ENCODE results near the gene ADAMTS16. TPM values are rescaled to one million over a fixed set of nuclear protein-coding genes. Genes with fewer than 3 reads are reported as not detected.

ADAMTS16 gene
- total and polyA plus RNA-seq, 2 donors (not counting 3 experiments of a cell fraction or from before 2014, with no cell fraction given): not detected

DNA sequence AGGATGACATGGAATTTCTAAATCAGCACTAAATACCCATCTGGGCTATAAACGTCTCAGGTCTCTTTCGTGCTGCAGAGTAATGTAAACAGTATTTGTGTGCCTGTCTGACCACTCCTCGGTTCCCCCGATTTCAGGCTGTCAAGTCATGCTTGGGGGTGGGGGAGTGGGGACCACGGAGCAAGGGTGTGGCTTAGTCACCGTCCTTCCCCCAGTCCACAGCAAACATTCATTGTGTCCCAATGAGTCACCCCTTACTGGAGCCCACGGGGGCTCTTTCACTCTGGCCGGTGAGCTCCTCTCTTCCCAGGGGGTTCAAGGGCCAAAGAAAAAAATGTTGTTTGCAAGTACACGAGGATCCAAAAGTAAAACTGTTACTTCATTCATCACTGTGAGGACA is 210.0 kb downstream of the ADAMTS16 start:
- TF ChIP-seq POLR2AphosphoS5 (IDR thresholded peaks at IDR 0.05; ENCODE audit: insufficient read depth, low read depth, low read length) (no peak), JUN (IDR thresholded peaks at IDR 0.05; ENCODE audit: borderline replicate concordance, insufficient read depth, insufficient read length, low read depth) (no peak), EZH2 (IDR thresholded peaks at IDR 0.05; ENCODE audit: borderline replicate concordance, low read depth, low read length, severe bottlenecking) (no peak), FOS (IDR thresholded peaks at IDR 0.05; ENCODE audit: borderline replicate concordance, insufficient read depth, low read length) (no peak), GATA2 (IDR thresholded peaks at IDR 0.05; ENCODE audit: insufficient read depth, insufficient read length, low read depth, low read length) (no peak), MYC (IDR thresholded peaks at IDR 0.05; ENCODE audit: low read depth, low read length) (no peak), POLR2A (IDR thresholded peaks at IDR 0.05; ENCODE audit: low read depth, low read length) (no peak)
- TF ChIP-seq, protein P1, sequence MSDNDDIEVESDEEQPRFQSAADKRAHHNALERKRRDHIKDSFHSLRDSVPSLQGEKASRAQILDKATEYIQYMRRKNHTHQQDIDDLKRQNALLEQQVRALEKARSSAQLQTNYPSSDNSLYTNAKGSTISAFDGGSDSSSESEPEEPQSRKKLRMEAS (IDR thresholded peaks at IDR 0.05; ENCODE audit: insufficient read depth, insufficient read length): no peak
- TF ChIP-seq, protein P2, sequence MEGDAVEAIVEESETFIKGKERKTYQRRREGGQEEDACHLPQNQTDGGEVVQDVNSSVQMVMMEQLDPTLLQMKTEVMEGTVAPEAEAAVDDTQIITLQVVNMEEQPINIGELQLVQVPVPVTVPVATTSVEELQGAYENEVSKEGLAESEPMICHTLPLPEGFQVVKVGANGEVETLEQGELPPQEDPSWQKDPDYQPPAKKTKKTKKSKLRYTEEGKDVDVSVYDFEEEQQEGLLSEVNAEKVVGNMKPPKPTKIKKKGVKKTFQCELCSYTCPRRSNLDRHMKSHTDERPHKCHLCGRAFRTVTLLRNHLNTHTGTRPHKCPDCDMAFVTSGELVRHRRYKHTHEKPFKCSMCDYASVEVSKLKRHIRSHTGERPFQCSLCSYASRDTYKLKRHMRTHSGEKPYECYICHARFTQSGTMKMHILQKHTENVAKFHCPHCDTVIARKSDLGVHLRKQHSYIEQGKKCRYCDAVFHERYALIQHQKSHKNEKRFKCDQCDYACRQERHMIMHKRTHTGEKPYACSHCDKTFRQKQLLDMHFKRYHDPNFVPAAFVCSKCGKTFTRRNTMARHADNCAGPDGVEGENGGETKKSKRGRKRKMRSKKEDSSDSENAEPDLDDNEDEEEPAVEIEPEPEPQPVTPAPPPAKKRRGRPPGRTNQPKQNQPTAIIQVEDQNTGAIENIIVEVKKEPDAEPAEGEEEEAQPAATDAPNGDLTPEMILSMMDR (IDR thresholded peaks at IDR 0.05; ENCODE audit: extremely low read depth in 1 of 2, insufficient read depth in 1 of 2, low read depth in 1 of 2, low read length in 2 of 2): no peak
- H3K27ac ChIP-seq (ENCODE audit: insufficient read depth, low read depth, low read length): no peak overlapping the region
- CTCF ChIA-PET: no interaction called here

More for the DNA sequence above, 210.0 kb downstream of the ADAMTS16 start:
- no TSS peak for BruUV-seq (replicated peaks)
- no peaks in the 10 kb centered on the region for H4K20me1 ChIP-seq (replicated peaks; ENCODE audit: control insufficient read depth, extremely low read depth, insufficient read depth, low read length)
- no peak overlapping the region for H3K9ac ChIP-seq (replicated peaks; ENCODE audit: extremely low read depth, insufficient read depth, low read length)
- H3K9me3 ChIP-seq (replicated peaks; ENCODE audit: control insufficient read depth, insufficient read depth, low read length): peaks cover 2% of the 10 kb centered on the region
- no peaks in the 10 kb centered on the region for H3K9me1 ChIP-seq (replicated peaks; ENCODE audit: control insufficient read depth, extremely low read depth, insufficient read depth, low read length)
- no peak for DNase-seq (ENCODE audit: low read depth, low spot score)
- H3K27me3 ChIP-seq (ENCODE audit: control insufficient read depth in 2 of 2, insufficient read depth in 2 of 2, low read length in 2 of 2): no peaks in the 10 kb centered on the region
- no peaks in the 10 kb centered on the region for H3K79me2 ChIP-seq (ENCODE audit: control insufficient read depth, insufficient read depth, low read length)
- H3K36me3 ChIP-seq (ENCODE audit: control insufficient read depth in 2 of 2, extremely low read depth in 1 of 2, insufficient read depth in 2 of 2, low read length in 2 of 2): no peaks in the 10 kb centered on the region
- POLR2A ChIA-PET: no interaction called here
- H3K4me2 ChIP-seq (ENCODE audit: insufficient read depth, low read length): no peak overlapping the region
- no peak overlapping the region for H3K4me3 ChIP-seq (replicated peaks in 1 of 3; ENCODE audit: insufficient read depth in 1 of 3, low read depth in 1 of 3, low read length in 3 of 3)
- H2AFZ ChIP-seq (ENCODE audit: low read depth, low read length): no peak overlapping the region
- no peak for FAIRE-seq
- intact Hi-C loops (cut with micrococcal nuclease): no loop called here
- dilution Hi-C loops (cut with MboI; ENCODE audit: extremely low pct_ligation_motif_present, low sequenced_read_pairs): no loop called here
- H3K4me1 ChIP-seq (ENCODE audit: control insufficient read depth, extremely low read depth, insufficient read depth, low read length): no peaks in the 10 kb centered on the region

Data from endothelial cell of umbilical vein (primary cell).